ENCODE measurements around the gene PRDM16. TPM values are rescaled to one million over a fixed set of nuclear protein-coding genes. Genes with fewer than 3 reads are reported as not detected.

The PRDM16 gene
- total RNA-seq, 2 experiments from 2014 or later, result not detected

DNA sequence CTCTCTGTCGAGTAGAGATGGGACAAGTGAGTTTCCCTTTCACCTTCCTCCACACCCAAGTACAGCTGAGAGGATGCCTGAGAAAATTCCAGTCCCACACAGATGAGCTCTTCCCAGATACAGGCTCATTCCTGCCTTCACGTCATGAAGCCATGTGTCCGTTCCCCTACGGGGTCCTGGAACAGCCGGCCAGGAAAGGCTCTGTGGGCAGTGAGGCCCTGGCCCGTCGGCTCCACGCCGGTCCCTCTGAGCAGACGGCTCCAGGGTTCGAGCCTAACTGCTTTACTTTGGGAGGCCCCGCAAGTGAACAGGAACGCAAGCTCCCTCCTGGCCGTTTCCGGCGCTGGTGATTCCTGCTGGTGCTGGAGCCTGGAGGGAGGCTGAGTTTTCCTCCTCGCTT is 328.3 kb downstream of the PRDM16 start:
- intact Hi-C loops (cut with micrococcal nuclease; ENCODE audit: unreplicated experiment), result no loop called here
- no TSS peak for BruUV-seq (replicated peaks)
- no peak overlapping the region for H3K4me2 ChIP-seq (ENCODE audit: low read length)
- H3K4me1 ChIP-seq (ENCODE audit: insufficient read depth, low read length, poor library complexity, severe bottlenecking), result no peaks in the 10 kb centered on the region
- TF ChIP-seq, protein P1, sequence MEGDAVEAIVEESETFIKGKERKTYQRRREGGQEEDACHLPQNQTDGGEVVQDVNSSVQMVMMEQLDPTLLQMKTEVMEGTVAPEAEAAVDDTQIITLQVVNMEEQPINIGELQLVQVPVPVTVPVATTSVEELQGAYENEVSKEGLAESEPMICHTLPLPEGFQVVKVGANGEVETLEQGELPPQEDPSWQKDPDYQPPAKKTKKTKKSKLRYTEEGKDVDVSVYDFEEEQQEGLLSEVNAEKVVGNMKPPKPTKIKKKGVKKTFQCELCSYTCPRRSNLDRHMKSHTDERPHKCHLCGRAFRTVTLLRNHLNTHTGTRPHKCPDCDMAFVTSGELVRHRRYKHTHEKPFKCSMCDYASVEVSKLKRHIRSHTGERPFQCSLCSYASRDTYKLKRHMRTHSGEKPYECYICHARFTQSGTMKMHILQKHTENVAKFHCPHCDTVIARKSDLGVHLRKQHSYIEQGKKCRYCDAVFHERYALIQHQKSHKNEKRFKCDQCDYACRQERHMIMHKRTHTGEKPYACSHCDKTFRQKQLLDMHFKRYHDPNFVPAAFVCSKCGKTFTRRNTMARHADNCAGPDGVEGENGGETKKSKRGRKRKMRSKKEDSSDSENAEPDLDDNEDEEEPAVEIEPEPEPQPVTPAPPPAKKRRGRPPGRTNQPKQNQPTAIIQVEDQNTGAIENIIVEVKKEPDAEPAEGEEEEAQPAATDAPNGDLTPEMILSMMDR (conservative IDR thresholded peaks at IDR 0.05; ENCODE audit: low read length), result no peak
- TF ChIP-seq EZH2phosphoT487 (IDR thresholded peaks at IDR 0.05; ENCODE audit: borderline replicate concordance, low read depth, low read length), result no peak
- no peak overlapping the region for H2AFZ ChIP-seq (ENCODE audit: low read length)
- H3K4me3 ChIP-seq (ENCODE audit: low read depth, low read length, poor library complexity, severe bottlenecking), result no peak overlapping the region
- H3K79me2 ChIP-seq (ENCODE audit: insufficient read depth, low read depth, low read length), result no peaks in the 10 kb centered on the region
- no peaks in the 10 kb centered on the region for H3K9me3 ChIP-seq (ENCODE audit: low read length)
- no peak overlapping the region for H3K27ac ChIP-seq (ENCODE audit: low read depth, low read length, poor library complexity, severe bottlenecking)
- POLR2A ChIA-PET, result no interaction called here
- H3K36me3 ChIP-seq (ENCODE audit: insufficient read depth, low read length), result no peaks in the 10 kb centered on the region
- CTCF ChIA-PET (ENCODE audit: unreplicated experiment), result no interaction called here
- no peaks in the 10 kb centered on the region for H4K20me1 ChIP-seq (ENCODE audit: insufficient read depth, low read length)
- no peak for DNase-seq (ENCODE audit: low spot score)
- H3K9me2 ChIP-seq (ENCODE audit: insufficient read depth, low read length), result no peaks in the 10 kb centered on the region

DNA sequence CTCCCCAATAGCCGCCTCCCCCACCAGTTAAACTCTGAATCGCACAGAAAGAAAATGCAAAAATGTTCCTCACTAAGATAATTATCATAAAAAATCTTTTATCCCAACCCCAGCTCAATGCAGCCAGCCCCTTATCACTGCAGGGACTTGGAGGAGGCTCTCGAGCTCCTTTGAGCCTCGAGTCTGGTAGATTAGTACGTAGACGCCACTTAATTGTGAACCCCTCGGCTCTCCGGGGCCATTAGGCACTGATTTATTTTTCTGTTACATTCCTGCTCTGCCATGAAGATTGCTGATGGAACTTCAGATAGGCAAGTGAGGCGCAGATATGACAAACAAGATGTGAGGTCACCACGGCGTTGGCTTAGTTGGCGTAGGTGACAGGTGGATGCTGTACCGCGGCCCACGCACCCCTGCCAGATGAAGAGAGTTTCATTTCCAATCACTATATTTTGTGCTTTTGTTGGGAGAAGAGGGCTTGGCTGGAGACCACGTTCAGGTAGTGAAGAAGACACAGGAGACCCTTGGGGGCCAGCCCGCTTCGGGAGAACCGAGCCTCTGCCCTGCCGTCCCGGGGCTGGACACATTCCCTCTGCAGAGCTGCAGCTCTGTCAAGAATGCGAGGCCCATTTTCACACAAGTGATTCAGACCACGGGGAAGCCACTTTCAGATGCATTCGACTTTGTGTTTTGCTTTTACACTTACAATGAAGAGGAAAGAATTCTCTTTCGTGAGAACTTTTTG is 329.6 kb downstream of the PRDM16 start:
- CTCF ChIA-PET (ENCODE audit: unreplicated experiment), result no interaction called here
- H3K4me3 ChIP-seq (ENCODE audit: low read depth, low read length, poor library complexity, severe bottlenecking), result no peak overlapping the region
- no TSS peak for BruUV-seq (replicated peaks)

DNA sequence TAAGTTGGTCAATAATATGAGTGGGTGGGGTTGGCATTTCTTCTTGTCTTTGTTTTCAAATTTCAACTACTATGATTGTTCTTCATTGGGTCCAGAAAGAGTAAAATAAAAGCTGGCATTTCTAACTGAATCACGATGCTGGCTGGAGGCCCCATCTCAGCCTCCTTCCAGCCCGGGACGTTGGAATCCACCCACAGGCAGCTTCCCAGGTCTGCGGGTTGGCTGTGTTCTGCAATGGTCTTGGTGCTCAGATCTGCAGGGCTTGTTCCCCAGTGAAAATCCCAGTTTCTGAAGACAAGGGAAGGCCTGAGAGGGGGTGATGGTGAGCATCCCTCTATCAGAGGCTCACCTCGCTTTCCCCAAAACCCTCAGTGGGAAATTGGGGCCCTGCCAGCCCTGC is 330.7 kb downstream of the PRDM16 start:
- ChIA-PET POLR2A (no interaction called here), CTCF (ENCODE audit: unreplicated experiment) (no interaction called here)
- Histone ChIP-seq H3K9me2 (ENCODE audit: insufficient read depth, low read length) (no peaks in the 10 kb centered on the region), H3K4me2 (ENCODE audit: low read length) (no peak overlapping the region), H3K4me1 (ENCODE audit: insufficient read depth, low read length, poor library complexity, severe bottlenecking) (no peaks in the 10 kb centered on the region), H3K27ac (ENCODE audit: low read depth, low read length, poor library complexity, severe bottlenecking) (no peak overlapping the region), H3K4me3 (ENCODE audit: low read depth, low read length, poor library complexity, severe bottlenecking) (no peak overlapping the region), H3K9me3 (ENCODE audit: low read length) (no peaks in the 10 kb centered on the region), H3K36me3 (ENCODE audit: insufficient read depth, low read length) (no peaks in the 10 kb centered on the region), H4K20me1 (ENCODE audit: insufficient read depth, low read length) (no peaks in the 10 kb centered on the region), H2AFZ (ENCODE audit: low read length) (no peak overlapping the region), H3K79me2 (ENCODE audit: insufficient read depth, low read depth, low read length) (no peaks in the 10 kb centered on the region)
- no TSS peak for BruUV-seq (replicated peaks)
- intact Hi-C loops (cut with micrococcal nuclease; ENCODE audit: unreplicated experiment), result no loop called here
- no peak for DNase-seq (ENCODE audit: low spot score)
- TF ChIP-seq, protein P1 (conservative IDR thresholded peaks at IDR 0.05; ENCODE audit: low read length), result no peak
- no peak for TF ChIP-seq EZH2phosphoT487 (IDR thresholded peaks at IDR 0.05; ENCODE audit: borderline replicate concordance, low read depth, low read length)

More for the DNA sequence above, 329.6 kb downstream of the PRDM16 start:
- H3K27ac ChIP-seq (ENCODE audit: low read depth, low read length, poor library complexity, severe bottlenecking), result no peak overlapping the region
- POLR2A ChIA-PET, result no interaction called here
- no peak overlapping the region for H3K4me2 ChIP-seq (ENCODE audit: low read length)
- no peaks in the 10 kb centered on the region for H3K79me2 ChIP-seq (ENCODE audit: insufficient read depth, low read depth, low read length)
- H2AFZ ChIP-seq (ENCODE audit: low read length), result no peak overlapping the region
- no peaks in the 10 kb centered on the region for H3K36me3 ChIP-seq (ENCODE audit: insufficient read depth, low read length)
- no peak for DNase-seq (ENCODE audit: low spot score)
- H3K9me2 ChIP-seq (ENCODE audit: insufficient read depth, low read length), result no peaks in the 10 kb centered on the region
- H4K20me1 ChIP-seq (ENCODE audit: insufficient read depth, low read length), result no peaks in the 10 kb centered on the region
- TF ChIP-seq EZH2phosphoT487 (IDR thresholded peaks at IDR 0.05; ENCODE audit: borderline replicate concordance, low read depth, low read length), result no peak
- TF ChIP-seq, protein P1 (conservative IDR thresholded peaks at IDR 0.05; ENCODE audit: low read length), result no peak
- intact Hi-C loops (cut with micrococcal nuclease; ENCODE audit: unreplicated experiment), result no loop called here
- no peaks in the 10 kb centered on the region for H3K4me1 ChIP-seq (ENCODE audit: insufficient read depth, low read length, poor library complexity, severe bottlenecking)
- no peaks in the 10 kb centered on the region for H3K9me3 ChIP-seq (ENCODE audit: low read length)
